ENCODE measurements around the gene TBC1D5.
"Not testable (repeated sequence)": the region's sequence is repeated elsewhere in the genome, so short reads cannot be mapped to it uniquely, and the experiment has no call there.

Gene TBC1D5

DNA sequence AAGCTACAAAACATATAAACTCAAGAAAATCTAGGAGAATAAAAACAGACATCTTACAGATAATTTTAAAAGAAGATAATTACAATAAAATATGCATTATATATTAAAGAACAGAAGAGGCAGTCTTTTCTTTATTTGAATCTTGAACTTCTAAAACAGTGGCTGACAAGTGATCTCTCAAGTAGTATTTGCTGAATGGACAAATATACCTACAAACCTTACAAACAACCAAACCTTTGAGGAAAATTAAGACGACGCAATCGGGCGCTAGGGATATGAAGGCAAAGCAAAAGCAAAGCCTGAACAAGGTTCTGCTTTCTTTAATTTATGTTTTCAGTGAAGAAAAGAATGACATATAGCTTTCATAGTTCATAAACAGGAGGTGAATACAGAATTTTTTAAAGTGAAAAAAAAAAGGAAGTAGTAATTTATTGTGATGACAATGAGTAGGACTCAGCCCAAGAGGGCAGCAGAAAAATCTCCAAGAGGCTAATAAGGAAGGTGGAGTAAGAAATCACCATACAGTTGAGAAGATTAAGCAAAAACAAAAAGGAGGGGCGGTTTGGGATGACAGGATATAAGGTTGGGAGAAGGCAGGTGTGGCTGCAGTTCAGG lies 347.8 kb downstream of the TBC1D5 start:
- in situ Hi-C loops (cut with MboI; ENCODE audit: low pct_unique_long_range_greater_than_20kb, low sequenced_read_pairs, unreplicated experiment) = no loop called here
- no peak for DNase-seq (ENCODE audit: low spot score)
- TF ChIP-seq, protein P1, sequence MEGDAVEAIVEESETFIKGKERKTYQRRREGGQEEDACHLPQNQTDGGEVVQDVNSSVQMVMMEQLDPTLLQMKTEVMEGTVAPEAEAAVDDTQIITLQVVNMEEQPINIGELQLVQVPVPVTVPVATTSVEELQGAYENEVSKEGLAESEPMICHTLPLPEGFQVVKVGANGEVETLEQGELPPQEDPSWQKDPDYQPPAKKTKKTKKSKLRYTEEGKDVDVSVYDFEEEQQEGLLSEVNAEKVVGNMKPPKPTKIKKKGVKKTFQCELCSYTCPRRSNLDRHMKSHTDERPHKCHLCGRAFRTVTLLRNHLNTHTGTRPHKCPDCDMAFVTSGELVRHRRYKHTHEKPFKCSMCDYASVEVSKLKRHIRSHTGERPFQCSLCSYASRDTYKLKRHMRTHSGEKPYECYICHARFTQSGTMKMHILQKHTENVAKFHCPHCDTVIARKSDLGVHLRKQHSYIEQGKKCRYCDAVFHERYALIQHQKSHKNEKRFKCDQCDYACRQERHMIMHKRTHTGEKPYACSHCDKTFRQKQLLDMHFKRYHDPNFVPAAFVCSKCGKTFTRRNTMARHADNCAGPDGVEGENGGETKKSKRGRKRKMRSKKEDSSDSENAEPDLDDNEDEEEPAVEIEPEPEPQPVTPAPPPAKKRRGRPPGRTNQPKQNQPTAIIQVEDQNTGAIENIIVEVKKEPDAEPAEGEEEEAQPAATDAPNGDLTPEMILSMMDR (IDR thresholded peaks at IDR 0.05; ENCODE audit: extremely low read depth, insufficient read depth, missing control alignments) = no peak

DNA sequence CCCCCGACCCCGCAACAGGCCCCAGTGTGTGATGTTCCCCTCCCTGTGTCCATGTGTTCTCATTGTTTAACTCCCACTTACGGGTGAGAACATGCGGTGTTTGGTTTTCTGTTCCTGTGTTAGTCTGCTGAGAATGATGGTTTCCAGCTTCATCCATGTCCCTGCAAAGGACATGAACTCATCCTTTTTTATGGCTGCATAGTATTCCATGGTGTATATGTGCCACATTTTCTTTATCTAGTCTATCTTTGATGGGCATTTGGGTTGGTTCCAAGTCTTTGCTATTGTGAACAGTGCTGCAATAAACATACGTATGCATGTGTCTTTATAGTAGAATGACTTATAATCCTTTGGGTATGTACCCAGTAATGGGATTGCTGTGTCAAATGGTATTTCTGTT lies 349.9 kb downstream of the TBC1D5 start:
- DNase-seq (ENCODE audit: low spot score); in situ Hi-C loops (cut with MboI; ENCODE audit: low pct_unique_long_range_greater_than_20kb, low sequenced_read_pairs, unreplicated experiment): not testable (repeated sequence)

DNA sequence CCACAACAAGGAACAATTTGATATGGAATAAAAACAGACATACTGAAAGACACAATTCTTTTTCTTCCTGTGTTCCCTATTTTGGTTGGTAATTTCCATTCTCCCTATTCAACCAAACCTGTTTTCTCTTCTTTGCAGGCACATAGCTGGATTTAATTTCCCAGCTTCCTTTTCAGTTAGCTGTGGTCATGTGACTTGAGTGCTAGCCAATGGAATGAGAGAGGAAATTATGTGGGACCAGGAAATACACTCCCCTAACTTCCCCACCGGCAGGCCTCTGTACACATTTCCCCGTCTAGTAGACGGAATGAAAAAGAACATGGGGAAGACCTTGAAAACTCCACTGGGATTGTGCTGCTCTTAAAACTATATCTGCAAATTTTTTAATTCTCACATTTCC lies 351.6 kb downstream of the TBC1D5 start:
- in situ Hi-C loops (cut with MboI; ENCODE audit: low pct_unique_long_range_greater_than_20kb, low sequenced_read_pairs, unreplicated experiment) = no loop called here
- TF ChIP-seq, protein P1 (IDR thresholded peaks at IDR 0.05; ENCODE audit: extremely low read depth, insufficient read depth, missing control alignments) = no peak
- no peak for DNase-seq (ENCODE audit: low spot score)

DNA sequence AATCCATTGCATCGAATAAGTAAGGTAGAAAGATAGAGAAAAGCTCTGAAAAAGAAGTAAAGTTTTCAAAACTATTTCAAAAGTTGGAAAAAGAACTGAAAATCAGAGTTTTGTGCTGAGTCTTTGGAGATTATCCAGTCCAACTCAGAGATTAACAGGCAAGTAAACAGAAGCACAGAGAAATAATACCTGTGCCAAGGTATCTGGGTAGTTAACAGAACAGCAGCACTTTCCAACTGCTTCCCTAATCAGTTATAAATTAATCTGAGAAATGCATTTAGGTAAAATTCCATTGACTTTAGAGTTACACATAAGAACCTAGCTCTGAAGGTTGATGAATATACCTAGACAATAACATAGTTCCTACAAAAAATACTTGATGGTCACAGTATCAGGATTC lies 355.3 kb downstream of the TBC1D5 start:
- TF ChIP-seq, protein P1 (IDR thresholded peaks at IDR 0.05; ENCODE audit: extremely low read depth, insufficient read depth, missing control alignments) = no peak
- in situ Hi-C loops (cut with MboI; ENCODE audit: low pct_unique_long_range_greater_than_20kb, low sequenced_read_pairs, unreplicated experiment) = no loop called here
- no peak for DNase-seq (ENCODE audit: low spot score)

DNA sequence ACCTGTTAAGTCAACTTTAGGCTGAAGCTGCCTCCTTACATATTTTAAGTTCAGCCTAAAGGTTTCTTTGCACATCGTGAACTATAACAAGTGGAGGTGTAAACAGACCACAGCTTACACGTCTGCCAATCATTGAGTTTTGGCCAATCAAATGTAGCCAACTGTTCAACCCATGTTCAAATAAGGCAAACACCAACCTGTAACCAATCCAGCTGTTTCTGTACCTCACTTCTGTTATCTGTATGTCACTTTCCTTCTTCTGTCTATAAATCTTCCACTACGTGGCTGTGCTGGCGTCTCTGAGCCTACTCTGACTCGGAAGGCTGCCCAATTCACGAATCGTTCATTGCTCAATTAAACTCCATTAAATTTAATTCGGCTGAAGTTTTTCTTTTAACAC lies 356.0 kb downstream of the TBC1D5 start:
- in situ Hi-C loops (cut with MboI; ENCODE audit: low pct_unique_long_range_greater_than_20kb, low sequenced_read_pairs, unreplicated experiment) = no loop called here
- no peak for DNase-seq (ENCODE audit: low spot score)

DNA sequence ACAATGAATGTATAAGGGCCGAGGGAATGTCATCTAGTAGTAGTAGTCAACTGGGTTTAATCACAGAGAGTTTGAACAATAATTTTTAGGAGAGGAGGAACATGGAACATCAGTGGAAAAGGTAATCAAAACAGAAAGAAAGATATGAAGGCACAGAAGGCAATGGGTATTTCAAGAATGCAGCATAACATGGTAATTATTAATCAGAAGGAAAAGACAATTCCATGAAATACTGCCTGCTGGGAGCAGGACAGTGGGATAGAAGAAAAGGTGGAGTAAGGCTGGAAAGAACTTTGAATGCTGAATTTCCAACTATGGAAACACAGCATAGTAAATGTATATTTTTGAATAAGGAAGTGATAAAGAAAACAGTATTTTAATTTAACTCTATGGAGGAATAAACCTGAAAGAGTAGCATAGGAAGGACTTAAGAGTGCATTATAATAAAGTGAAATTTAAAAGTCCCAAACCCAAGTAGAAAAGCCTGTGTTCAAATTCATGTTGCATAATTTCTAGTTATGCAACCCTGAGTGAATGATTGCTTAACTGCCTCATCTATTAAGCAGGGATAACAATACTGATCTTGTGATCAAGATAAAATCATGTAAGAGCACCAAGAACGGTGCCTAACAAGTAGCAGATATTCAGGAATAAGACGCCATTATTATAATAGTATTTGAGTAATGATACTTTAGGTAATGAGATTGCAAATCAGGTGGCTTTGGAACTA lies 357.7 kb downstream of the TBC1D5 start:
- TF ChIP-seq, protein P1 (IDR thresholded peaks at IDR 0.05; ENCODE audit: extremely low read depth, insufficient read depth, missing control alignments) = no peak
- no peak for DNase-seq (ENCODE audit: low spot score)
- in situ Hi-C loops (cut with MboI; ENCODE audit: low pct_unique_long_range_greater_than_20kb, low sequenced_read_pairs, unreplicated experiment) = no loop called here

More for the DNA sequence above, 356.0 kb downstream of the TBC1D5 start:
- TF ChIP-seq, protein P1 (IDR thresholded peaks at IDR 0.05; ENCODE audit: extremely low read depth, insufficient read depth, missing control alignments) = no peak

DNA sequence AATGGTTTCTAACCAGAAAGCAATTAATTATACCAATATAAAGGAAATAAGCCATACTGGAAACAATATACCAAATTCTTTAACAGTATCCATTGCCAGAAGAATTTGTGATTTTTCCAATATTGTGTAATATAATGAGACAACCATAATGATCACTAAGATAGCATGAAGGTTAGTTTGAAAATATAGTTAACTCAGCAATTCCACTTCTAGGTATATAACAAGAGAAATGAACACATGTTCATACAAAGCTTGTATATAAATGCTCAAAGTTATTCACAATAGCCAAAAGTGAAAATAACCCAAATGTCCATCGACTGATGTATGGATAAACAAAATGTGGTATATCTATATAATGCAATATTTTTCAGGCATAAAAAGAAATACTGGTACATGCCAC lies 369.1 kb downstream of the TBC1D5 start:
- TF ChIP-seq, protein P1 (IDR thresholded peaks at IDR 0.05; ENCODE audit: extremely low read depth, insufficient read depth, missing control alignments) = no peak
- DNase-seq (ENCODE audit: low spot score) = no peak
- in situ Hi-C loops (cut with MboI; ENCODE audit: low pct_unique_long_range_greater_than_20kb, low sequenced_read_pairs, unreplicated experiment) = no loop called here

Data from GM13977 (cell line).